ENCODE measurements around the gene DENND1B.
"Not testable (repeated sequence)": the region's sequence is repeated elsewhere in the genome, so short reads cannot be mapped to it uniquely, and the experiment has no call there.

The DENND1B gene

GRCh38 chr1:197782722-197783360 lies 7.6 kb upstream of the DENND1B start:
- DNase-seq (ENCODE audit: low read depth) = no peak

DNA sequence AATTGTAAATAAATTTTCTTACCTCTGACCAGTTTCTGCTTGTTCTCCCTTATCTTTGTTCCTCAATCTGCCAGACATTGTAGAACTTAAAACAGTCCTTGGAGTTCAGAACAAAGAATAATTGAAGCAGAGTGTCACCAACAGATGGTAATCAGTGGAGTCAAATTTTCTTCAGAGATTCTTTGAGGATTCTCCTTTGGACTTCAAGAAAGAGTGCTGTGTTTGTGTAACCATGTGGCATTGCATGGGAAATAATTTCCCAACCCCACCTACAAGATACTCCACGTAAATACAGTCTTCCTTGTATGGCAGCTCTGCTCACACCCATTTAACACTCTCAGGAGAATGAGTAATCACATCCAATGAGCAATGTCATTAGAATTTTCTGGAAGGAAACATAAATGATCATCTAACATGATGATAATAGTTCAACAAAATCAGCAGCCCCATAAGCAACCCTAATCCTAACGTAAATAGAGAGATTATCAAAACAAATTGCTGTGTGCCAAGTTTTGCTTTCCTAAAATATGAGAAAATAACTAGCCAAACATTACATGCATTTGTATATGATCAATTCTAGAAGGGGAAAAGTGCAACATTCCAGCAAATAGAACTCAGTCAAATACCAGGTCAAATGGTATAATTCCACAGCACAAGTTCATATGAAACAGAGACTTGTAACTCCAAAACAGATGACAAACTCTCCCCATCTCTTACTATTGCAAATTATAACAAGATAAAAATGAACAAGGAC lies 6.9 kb upstream of the DENND1B start:
- DNase-seq (ENCODE audit: low read depth) = no peak

DNA sequence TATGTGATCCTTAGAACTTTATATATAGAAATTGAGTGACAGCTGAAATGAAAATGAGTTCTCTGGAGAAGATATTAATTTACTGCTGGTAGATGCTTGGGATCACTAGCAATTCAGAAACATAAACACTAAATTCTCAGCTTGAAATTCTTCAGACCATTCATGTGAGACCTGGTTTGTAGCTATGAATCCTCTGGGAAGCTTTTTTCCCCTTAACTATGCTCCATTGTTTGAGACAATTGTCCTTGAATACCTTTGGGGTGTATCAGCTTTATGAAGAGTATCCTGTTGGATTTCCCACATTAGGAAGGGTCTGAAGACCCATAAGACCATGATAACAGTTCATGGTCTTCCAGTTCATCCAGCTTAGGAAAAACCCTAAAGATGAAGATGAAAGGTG lies 4.6 kb upstream of the DENND1B start:
- DNase-seq (ENCODE audit: low read depth) = no peak

GRCh38 chr1:197778366-197778945 lies 3.2 kb upstream of the DENND1B start:
- no peak for DNase-seq (ENCODE audit: low read depth)

GRCh38 chr1:197776351-197777105 lies 1.2 kb upstream of the DENND1B start:
- peak; percentile 12 for DNase-seq (ENCODE audit: low read depth)

GRCh38 chr1:197774466-197775281 lies 606 bp downstream of the DENND1B start:
- peak; percentile 59 for DNase-seq (ENCODE audit: low read depth)

GRCh38 chr1:197773856-197774255 lies 1.4 kb downstream of the DENND1B start:
- DNase-seq (ENCODE audit: low read depth) = no peak

- DNase-seq (ENCODE audit: low read depth) = no peak
Measured at GRCh38 chr1:197771904-197772556, 3.2 kb downstream of the DENND1B start.

DNA sequence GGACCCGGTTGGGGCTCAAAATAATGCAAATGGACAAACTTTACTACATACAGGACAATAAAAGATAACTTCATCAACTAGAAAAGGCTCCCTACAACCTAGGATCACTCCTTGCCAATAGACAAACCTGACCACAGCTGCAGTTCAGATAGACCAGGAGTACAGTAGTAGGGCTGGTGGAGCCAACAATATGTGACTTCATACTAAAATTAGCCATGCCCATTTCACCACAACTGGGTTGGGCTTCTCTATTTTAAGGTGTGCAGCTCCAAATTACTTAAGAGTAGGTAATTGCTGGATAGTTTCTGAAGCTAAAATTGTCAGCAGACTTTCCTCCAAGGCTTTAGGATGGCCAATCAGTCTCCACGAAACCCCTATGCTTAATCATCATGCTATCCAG lies 3.9 kb downstream of the DENND1B start:
- no peak for DNase-seq (ENCODE audit: low read depth)

DNA sequence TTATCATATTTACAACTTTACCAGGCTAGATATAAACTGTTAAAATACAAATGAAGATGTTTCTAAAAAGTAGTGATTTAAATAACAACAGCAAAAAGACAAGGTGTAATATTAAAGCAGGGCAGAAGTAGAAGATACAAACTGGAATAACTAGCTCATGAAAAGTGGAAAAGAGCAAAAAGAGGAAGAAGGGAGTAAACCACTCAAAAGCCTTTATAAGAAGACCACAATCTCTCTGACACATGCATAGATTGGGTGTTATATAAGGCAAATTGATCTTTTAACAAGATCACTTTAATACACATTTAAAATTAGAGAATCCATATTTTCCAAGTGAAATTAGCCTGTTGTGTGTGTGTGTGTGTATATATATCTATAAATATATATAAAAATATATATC lies 5.0 kb downstream of the DENND1B start:
- DNase-seq (ENCODE audit: low read depth) = no peak

DNA sequence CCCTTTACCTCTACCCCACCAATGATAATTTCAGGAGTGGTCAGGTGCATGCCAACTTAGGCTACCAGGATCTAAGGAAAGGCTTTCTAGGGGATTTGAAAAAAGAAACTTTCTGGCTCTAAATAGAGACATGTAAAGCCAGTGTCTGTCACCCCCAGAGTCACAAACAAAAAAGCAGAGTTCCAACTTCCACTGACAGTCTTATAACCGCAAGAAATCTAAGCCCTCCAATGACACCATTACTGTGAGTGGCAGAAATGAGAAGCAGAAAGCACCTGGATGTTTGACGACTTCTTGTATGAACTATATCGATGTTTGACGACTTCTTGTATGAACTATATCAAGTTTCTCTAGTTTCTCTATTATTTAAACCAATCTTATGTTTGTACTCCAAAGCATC lies 6.0 kb downstream of the DENND1B start:
- DNase-seq (ENCODE audit: low read depth) = no peak

- no peak for DNase-seq (ENCODE audit: low read depth)
Measured at GRCh38 chr1:197768014-197768805, 7.1 kb downstream of the DENND1B start.

DNA sequence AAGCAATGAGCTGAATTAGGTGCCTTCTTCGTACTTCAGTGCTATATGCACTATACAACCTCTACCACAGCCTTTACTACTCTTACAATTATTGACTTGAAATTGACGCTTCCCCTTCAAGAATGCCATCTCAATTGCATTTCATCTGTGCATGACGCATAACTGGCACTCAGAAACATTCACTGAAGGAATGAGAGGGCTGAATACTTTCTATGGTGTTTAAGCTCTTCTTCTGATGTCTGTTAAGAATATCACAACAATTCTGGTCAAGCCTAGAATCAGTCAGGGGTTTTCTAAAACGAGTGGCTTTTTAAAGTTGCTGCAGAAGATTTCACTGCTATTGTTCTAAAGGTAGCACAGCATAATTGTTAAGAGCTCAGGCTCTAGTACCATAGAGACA lies 11.5 kb downstream of the DENND1B start:
- no peak for DNase-seq (ENCODE audit: low read depth)

GRCh38 chr1:197763307-197763706 lies 12.0 kb downstream of the DENND1B start:
- DNase-seq (ENCODE audit: low read depth) = no peak

- no peak for DNase-seq (ENCODE audit: low read depth)
Measured at GRCh38 chr1:197761654-197762053, 13.6 kb downstream of the DENND1B start.

DNA sequence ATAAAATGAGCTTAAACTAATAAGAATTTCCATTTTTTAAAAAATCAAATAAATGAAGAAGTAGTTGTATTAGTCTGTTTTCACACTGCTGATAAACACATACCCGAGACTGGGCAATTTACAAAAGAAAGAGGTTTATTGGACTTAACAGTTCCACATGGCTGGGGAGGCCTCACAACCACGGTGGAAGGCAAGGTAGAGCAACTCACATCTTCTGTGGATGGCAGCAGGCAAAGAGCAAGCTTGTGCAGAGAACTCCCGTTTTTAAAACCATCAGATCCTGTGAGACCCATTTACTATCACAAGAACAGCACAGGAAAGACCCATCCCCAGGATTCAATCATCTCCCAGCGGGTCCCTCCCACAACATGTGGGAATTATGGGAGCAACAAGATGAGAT lies 19.7 kb downstream of the DENND1B start:
- DNase-seq (ENCODE audit: low read depth) = not testable (repeated sequence)

GRCh38 chr1:197752652-197753164 lies 22.6 kb downstream of the DENND1B start:
- not testable (repeated sequence) for DNase-seq (ENCODE audit: low read depth)

- DNase-seq (ENCODE audit: low read depth) = no peak
Measured at GRCh38 chr1:197750366-197750765, 24.9 kb downstream of the DENND1B start.

GRCh38 chr1:197745911-197746310 lies 29.4 kb downstream of the DENND1B start:
- DNase-seq (ENCODE audit: low read depth) = no peak

- no peak for DNase-seq (ENCODE audit: low read depth)
Measured at GRCh38 chr1:197744979-197745378, 30.3 kb downstream of the DENND1B start.
